Vagina (tissue), 2 donors: ENCODE results near the gene MYO1D.

ENCODE experiments used
- CTCF ChIP-seq, 3 experiments: fragments of 450-650 bp in 2 of 3; fragments of 200-600 bp in 1 of 3; sonication (generic) in 1 of 3; IDR thresholded peaks; one replicate each; pipeline ENCODE4 v1.5.1; 2017 to 2019; ENCODE audit warnings: antibody characterized with exemption in 3 of 3, mild to moderate bottlenecking in 2 of 3, moderate library complexity in 2 of 3
- POLR2A ChIP-seq, 2 donors: fragments of 450-650 bp; IDR thresholded peaks; one replicate each; pipeline ENCODE4 v1.6.1; 2017; ENCODE audit warnings: antibody characterized with exemption in 2 of 2, mild to moderate bottlenecking in 2 of 2, moderate library complexity in 2 of 2
- POLR2AphosphoS5 ChIP-seq, 2 donors: sonication (generic); formaldehyde crosslinking; IDR thresholded peaks; one replicate each; pipeline ENCODE4 v1.9.0; 2017; ENCODE audit warnings: antibody characterized with exemption in 2 of 2, mild to moderate bottlenecking in 2 of 2, low read depth in 1 of 2; ENCODE audit not compliant: insufficient read depth in 1 of 2

- TF ChIP-seq CTCF (IDR thresholded peaks at IDR 0.05) (no peak), POLR2AphosphoS5 (IDR thresholded peaks at IDR 0.05; ENCODE audit: insufficient read depth in 1 of 2, low read depth in 1 of 2) (no peak), POLR2A (IDR thresholded peaks at IDR 0.05) (no peak)
Observed at GRCh38 chr17:32831223-32831622, 45.7 kb downstream of the MYO1D start.
